ENCODE data around the gene SRGAP1.

GRCh38 chr12:64016521-64016920 lies 172.0 kb downstream of the SRGAP1 start:
- TF ChIP-seq, protein P1, sequence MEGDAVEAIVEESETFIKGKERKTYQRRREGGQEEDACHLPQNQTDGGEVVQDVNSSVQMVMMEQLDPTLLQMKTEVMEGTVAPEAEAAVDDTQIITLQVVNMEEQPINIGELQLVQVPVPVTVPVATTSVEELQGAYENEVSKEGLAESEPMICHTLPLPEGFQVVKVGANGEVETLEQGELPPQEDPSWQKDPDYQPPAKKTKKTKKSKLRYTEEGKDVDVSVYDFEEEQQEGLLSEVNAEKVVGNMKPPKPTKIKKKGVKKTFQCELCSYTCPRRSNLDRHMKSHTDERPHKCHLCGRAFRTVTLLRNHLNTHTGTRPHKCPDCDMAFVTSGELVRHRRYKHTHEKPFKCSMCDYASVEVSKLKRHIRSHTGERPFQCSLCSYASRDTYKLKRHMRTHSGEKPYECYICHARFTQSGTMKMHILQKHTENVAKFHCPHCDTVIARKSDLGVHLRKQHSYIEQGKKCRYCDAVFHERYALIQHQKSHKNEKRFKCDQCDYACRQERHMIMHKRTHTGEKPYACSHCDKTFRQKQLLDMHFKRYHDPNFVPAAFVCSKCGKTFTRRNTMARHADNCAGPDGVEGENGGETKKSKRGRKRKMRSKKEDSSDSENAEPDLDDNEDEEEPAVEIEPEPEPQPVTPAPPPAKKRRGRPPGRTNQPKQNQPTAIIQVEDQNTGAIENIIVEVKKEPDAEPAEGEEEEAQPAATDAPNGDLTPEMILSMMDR (IDR thresholded peaks at IDR 0.05; ENCODE audit: low read length): no peak
- TF ChIP-seq EZH2phosphoT487 (IDR thresholded peaks at IDR 0.05; ENCODE audit: low read length) (no peak), EZH2 (optimal IDR thresholded peaks at IDR 0.05; ENCODE audit: low read depth, low read length) (no peak)
